GM21825 (cell line): ENCODE measurements around the gene TNFSF13.

ENCODE experiments used
- ATAC-seq: cut with Tn5 transposase; IDR thresholded peaks from one replicate; pipeline ENCODE4 v1.9.1; 2021; ENCODE audit warnings: mild to moderate bottlenecking, moderate library complexity; ENCODE audit not compliant: unreplicated experiment

The TNFSF13 gene, protein sequence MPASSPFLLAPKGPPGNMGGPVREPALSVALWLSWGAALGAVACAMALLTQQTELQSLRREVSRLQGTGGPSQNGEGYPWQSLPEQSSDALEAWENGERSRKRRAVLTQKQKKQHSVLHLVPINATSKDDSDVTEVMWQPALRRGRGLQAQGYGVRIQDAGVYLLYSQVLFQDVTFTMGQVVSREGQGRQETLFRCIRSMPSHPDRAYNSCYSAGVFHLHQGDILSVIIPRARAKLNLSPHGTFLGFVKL

DNA sequence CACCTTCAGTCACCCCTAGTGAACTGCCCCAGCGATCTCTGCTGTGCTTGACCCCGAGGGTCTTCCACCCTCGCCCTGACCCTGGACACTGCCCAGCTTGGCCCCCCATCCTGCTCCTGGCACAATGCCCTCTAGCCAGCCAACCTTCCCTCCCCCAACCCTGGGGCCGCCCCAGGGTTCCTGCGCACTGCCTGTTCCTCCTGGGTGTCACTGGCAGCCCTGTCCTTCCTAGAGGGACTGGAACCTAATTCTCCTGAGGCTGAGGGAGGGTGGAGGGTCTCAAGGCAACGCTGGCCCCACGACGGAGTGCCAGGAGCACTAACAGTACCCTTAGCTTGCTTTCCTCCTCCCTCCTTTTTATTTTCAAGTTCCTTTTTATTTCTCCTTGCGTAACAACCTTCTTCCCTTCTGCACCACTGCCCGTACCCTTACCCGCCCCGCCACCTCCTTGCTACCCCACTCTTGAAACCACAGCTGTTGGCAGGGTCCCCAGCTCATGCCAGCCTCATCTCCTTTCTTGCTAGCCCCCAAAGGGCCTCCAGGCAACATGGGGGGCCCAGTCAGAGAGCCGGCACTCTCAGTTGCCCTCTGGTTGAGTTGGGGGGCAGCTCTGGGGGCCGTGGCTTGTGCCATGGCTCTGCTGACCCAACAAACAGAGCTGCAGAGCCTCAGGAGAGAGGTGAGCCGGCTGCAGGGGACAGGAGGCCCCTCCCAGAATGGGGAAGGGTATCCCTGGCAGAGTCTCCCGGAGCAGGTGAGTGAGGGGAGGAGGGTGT lies at the start of gene TNFSF13:
Gene TNFSF13 (plus strand): TSS at position 207 of the 776 bp plus-strand sequence. CDS start 290 bp downstream, at position 497.
- ATAC-seq, result no peak

DNA sequence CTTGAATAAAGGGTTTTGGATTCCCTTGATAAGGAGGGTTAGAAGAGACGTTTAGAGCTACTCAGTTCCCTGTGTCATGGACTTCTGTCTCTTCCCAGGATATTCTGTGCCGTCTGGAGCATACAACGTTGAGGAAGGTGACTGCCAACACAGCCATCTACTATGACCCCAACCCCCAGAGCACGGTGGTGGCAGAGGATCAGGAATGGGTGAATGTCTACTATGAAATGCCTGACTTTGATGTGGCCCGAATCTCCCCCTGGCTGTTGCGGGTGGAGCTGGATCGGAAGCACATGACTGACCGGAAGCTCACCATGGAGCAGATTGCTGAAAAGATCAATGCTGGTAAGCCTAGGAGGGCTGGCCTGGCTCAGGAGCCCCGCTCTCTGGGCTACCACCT lies 49.7 kb upstream of the TNFSF13 start:
- no peak for ATAC-seq

DNA sequence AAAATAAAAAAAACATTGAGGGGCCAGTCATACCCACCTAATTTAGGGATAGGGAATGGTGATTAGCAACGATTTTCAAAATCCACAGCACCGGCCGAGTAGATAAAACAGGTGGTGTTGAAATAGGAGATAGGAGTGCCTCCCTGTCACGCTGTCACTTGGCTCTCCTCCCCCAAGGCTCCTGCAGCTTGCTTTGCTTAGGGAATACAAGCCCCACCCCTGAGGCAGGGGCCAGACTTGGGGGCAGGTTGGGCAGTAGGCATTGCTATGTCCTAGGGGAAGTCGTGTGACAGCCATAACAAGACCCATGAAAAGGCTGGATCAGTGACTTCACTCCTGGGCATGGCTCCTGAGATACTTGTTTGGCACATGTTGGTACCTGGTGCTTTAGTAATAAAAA lies 48.6 kb upstream of the TNFSF13 start:
- ATAC-seq, result no peak

DNA sequence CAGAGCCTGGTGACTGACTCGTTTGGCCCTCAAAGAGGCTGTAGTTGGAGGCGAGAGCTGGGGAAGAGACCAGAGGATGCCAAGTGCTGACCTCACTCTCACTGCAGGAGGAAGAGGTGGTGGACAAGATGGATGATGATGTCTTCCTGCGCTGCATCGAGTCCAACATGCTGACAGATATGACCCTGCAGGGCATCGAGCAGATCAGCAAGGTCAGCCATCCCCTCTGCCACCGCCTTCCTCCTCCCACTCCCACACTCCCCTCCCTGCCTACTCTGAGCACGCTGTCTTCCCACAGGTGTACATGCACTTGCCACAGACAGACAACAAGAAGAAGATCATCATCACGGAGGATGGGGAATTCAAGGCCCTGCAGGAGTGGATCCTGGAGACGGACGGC lies 47.4 kb upstream of the TNFSF13 start:
- no peak for ATAC-seq

DNA sequence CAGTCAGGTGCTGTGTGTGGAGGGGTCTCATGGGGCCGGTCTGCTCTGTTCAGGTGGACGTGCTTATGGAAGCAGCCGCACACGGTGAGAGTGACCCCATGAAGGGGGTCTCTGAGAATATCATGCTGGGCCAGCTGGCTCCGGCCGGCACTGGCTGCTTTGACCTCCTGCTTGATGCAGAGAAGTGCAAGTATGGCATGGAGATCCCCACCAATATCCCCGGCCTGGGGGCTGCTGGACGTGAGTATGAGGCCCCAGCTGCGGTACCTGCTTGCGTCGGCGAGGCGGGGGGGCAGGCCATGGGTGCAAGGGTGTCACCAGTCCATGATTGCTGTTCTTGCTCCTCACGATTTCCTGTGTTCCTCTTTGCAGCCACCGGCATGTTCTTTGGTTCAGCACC lies 46.4 kb upstream of the TNFSF13 start:
- ATAC-seq, result no peak

DNA sequence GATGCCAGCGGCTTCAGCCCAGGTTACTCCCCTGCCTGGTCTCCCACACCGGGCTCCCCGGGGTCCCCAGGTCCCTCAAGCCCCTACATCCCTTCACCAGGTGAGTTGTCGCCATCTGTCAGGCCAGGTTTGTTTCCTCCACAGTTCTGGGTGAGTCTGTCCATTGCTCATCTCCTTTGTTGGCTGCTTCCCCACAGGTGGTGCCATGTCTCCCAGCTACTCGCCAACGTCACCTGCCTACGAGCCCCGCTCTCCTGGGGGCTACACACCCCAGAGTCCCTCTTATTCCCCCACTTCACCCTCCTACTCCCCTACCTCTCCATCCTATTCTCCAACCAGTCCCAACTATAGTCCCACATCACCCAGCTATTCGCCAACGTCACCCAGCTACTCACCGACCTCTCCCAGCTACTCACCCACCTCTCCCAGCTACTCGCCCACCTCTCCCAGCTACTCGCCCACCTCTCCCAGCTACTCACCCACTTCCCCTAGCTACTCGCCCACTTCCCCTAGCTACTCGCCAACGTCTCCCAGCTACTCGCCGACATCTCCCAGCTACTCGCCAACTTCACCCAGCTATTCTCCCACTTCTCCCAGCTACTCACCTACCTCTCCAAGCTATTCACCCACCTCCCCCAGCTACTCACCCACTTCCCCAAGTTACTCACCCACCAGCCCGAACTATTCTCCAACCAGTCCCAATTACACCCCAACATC lies 45.6 kb upstream of the TNFSF13 start:
- ATAC-seq, result no peak

DNA sequence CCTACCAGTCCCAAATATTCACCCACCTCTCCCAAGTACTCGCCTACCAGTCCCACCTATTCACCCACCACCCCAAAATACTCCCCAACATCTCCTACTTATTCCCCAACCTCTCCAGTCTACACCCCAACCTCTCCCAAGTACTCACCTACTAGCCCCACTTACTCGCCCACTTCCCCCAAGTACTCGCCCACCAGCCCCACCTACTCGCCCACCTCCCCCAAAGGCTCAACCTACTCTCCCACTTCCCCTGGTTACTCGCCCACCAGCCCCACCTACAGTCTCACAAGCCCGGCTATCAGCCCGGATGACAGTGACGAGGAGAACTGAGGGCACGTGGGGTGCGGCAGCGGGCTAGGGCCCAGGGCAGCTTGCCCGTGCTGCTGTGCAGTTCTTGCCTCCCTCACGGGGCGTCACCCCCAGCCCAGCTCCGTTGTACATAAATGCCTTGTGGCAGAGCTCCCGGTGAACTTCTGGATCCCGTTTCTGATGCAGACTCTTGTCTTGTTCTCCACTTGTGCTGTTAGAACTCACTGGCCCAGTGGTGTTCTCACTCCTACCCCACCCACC lies 44.6 kb upstream of the TNFSF13 start:
- ATAC-seq, result no peak

DNA sequence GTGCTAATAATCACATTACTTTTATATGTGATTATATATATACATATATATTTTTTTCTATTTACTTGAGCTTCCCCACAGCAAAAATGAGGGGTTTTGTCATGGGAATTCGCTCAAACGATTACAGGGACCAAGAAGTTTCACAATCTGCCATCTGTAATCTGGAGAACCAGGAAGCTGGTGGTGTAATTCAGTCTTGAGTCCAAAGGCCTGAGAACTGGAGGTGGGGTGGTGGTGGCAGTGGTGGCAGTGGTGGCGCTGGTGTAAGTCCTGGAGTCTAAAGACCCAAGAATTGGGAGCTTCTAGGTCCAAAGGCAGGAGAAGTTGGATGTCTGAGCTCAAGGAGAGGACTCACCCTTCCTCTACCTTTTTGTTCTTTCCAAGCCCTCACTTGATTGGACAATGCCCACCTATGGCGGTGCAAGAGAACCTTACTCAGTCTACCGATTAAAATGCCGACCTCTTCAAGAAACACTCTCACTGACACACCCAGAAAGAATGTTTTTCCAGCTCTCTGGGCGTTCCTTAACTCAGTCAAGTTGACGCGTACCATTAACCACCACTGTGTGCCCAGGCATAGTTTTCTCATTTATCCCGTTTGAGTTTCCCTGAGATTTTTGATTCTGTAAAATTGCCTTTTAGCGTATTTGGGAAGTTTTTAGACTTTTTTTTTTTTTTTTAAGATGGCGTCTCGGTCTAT lies 42.5 kb upstream of the TNFSF13 start:
- ATAC-seq, result no peak

DNA sequence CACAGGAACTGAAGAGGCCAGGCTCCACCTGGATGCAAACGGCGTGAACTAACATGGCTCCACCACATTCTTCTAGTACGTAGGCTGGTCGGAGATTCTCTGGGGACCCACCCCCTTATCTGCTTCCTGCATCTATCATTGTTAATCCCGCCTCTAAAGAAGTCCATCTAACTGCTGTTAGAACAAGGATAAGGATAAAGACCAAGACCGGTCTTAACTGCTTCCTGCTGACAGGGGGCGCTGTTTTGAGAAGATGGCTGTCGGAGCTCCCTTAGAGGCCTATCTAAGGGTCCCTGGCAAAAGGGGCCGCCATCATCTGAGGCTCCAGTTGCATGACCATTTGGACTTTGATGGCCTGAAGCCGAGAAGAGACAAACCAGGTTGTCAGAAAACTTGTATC lies 35.5 kb upstream of the TNFSF13 start:
- no peak for ATAC-seq

DNA sequence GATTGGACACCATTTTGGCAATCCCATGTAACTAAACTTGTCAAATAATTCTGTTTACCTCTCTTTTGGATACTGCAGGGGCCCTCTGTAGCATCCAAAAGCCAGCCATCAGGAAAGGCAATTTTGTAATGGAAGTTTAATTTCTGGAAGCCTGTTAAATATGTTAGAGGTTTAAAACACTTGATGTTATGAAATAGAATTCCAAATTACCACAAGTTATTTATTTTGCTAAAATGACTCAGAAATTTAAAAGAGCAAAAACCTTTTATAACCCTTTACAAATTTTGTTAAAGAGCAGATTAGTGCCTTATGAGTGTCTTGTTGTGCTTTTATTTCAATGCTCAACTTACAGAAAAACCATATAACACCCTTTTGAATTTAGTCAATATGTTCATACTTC lies 29.7 kb upstream of the TNFSF13 start:
- no peak for ATAC-seq

DNA sequence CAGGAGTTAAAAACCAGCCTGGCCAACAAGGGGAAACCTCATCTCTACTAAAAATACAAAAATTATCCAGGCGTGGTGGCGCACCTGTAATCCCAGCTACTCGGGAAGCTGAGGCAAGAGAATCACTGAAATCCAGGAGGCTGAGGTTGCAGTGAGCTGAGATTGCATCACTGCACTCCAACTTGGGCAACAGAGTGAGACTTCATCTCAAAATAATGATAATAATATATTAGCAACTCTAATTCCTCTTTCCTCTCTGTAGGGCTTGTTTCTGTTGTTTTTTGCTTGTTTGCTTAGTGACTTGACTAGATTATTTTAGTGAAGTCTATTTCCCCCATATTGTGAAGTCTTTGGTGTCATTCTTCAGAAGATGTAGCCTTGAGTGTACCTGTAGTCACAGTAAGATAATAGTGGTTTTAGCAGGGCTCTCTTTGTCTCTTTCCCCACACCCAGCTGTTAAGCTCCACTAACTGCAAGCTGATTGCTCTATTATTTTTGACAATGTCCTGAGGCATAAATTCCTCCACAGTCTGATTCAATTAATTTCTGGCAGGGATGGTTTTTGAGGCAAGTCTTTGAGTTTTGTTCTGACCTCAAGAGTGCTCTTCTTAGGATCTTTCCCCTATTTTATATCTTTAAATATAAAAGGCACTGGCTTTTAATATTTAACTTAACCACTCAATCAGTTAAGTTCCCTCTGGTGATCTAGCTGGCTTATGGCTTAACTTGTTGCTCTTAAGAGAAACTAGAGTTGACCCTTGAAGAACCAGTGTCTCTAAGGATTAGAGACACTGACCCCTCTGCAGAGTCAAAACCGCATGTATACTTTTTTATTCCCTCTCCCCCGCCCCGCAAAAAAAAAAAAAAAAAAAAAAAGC lies 28.3 kb upstream of the TNFSF13 start:
- ATAC-seq, result no peak

DNA sequence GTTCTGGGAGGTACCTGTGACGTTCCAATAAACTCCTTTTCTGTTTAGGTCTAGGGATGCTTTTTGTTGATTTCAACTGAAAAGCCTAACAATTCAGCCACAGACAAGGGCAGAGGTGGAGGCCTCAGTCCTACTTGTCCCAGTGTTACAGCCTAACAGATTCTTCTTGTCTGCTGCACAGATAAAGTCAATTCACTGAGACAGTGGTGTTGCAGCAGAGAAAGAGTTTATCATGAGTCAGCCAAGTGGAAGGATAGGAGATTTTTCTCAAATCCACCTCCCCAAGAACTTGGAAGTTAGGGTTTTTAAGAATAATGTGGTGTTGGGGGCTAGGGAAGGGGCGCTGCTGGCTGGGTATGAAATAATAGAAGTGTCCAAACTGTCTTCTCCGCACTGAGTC lies 20.5 kb upstream of the TNFSF13 start:
- ATAC-seq, result no peak

DNA sequence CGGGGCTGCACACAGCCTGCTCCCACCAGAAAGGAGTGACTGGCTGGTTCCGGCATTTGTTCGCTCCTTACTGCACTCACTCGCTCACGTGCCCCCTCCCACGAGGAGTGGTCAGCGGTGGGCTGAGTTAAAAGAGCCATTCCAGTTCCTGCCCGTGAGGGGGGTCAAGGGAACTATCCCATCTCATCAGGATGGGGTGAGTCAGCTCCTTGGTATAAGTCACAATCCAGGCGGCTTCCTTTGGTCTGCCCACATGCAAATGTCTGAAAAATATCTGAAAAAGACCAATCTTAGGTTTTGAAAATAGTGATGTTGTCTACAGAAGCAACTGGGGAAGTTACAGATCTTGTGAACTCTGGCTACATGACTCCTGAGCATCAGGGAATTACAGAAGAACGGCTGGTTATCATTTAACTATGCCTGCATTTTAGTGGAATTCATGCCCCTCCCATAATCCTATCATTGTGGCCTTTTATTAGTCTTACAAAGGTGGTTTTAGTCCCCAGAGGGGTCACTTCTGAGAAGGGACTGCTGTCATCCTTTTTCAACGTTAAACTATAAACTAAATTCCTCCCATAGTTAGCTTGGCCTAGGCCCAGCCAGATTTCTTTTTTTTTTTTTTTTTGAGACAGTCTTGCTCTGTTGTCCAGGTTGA lies 19.5 kb upstream of the TNFSF13 start:
- ATAC-seq, result no peak

DNA sequence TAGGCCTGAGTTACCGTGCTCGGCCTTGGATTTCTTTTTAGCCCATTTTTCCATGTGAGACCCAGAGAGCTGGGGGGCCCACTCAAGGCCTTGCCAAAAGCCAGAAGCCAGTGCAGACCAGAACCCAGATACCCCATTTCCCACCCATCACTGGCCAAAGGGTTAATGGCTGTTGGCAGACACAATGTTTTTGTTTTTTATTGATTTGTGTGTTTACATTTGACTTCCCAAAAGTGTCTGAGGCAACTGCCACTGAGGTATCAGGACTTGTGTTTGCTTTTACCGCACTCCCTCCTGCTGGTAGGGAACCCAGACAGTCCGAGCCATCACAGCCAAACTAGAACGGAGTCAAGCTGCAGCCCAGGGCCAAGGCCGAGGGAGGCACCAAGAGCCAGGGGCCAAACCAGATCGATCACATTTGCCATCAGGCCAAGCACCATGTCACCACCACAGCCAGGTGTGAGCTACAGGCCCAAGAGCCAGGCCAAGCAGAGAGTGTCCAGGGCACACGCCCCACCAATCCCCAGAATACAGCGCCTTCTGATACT lies 17.4 kb upstream of the TNFSF13 start:
- no peak for ATAC-seq

DNA sequence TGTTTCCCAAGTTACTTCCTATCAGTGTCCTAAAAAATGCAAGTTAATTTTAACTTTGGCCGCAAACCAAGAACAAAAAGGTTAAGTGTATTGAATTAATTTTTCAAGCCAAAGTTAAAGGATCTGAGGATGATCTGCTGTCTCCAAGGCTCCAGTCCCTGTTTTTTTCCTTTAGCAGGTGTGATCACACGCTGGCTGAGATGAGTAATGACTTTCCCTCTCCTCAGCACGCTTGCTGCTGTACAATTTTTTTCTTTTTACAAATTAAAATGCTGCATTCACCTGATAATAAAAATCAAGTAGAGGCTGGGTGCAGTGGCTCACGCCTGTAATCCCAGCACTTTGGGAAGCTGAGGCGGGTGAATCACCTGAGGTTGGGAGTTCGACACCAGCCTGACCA lies 13.6 kb upstream of the TNFSF13 start:
- ATAC-seq, result no peak

DNA sequence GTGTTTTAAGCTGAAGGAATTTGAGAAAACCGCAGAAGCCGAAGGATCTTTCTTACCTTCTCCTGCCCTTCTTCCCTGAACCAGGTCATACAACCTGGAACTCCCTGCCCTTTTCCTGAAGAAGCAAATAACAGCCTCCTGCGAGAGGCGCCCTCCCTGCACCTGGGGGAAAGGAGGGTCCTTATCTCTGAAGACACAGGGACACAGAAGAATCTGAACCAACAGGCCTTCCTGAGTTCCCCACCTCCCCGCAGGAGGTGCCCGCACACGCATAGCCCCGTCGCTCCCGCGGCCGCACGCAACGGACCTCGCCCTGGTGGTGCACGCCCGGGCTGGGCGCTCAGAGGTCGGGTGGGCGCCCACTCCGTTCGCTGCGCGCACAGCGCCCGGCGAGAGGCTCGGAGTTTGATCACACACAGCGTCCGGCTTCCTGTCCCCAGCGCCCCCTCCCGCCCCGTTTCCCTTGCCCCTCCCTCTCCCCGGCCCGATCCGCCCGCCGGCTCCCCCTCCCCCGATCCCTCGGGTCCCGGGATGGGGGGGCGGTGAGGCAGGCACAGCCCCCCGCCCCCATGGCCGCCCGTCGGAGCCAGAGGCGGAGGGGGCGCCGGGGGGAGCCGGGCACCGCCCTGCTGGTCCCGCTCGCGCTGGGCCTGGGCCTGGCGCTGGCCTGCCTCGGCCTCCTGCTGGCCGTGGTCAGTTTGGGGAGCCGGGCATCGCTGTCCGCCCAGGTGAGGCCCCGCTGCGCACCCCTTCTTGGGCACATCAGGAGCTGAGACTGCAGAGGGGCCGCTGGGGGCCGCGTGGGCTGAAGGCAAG lies 9.8 kb upstream of the TNFSF13 start, which contains the start of gene TNFSF12:
Gene TNFSF12 (plus strand): TSS at position 474 of the 816 bp plus-strand sequence. CDS start 96 bp downstream, at position 570.
- ATAC-seq, result no peak

DNA sequence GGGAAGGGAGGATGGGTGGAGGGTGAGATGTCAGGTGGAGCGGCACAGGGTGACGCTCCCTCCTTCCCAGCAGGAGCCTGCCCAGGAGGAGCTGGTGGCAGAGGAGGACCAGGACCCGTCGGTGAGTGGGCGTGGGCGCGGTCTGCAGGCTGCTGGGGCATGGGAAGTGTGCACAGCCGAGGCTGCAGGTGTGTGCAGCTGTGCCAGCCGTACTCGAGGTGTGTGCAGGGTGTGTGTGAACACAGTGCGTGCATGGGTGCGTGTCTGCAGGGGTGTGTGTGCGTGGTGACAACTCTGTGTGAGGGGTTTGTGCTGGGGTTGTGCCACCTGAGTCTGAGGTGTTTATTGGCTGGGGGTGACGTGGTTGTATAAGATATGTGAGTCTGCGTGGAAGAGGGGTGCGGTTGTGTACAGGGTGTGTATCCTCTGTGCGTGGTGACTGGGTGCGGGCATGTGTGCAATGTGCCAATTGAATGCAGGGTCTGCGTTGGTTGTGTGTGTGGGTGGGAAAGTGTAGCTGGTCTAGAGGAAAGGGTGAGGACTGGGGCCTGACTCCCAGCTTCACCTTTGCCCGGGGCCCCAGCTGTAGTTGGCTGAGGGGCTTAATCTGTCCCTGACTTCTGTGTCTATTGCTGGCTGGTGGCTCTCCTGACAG lies 9.0 kb upstream of the TNFSF13 start:
- ATAC-seq, result no peak

DNA sequence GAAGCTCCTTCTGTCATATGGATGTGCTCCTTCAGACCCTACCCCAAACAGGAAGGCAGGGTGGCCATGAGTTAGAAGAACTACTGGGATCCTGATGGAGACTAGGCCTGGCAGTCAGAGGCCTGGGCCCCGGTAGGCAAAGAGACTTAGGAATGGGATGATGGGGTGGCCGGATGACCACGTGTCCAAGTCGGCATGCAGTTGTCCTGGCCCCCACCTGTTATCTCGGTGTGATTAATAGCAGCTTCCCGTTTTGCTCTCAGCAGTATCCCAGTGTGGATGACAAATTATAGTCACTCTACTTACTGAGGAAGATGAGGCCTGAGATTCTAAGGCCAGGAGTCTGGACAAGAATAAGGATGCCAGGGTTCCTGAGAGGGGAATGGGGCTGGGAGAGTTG lies 8.2 kb upstream of the TNFSF13 start:
- no peak for ATAC-seq
